Lower lobe of right lung (tissue), 2 donors: ENCODE results near the gene COL4A1. TPM values are rescaled to one million over a fixed set of nuclear protein-coding genes. Genes with fewer than 3 reads are reported as not detected.
A peak's percentile ranks its signal among the peaks of the same experiment; 100 is the strongest.

Experiments used
- ATAC-seq, 2 donors: fragments of 200-7000 bp; cut with Tn5 transposase; one replicate each; pipeline ENCODE4 v1.9.1; 2020 to 2022; ENCODE audit warnings: mild to moderate bottlenecking in 2 of 2, moderate library complexity in 2 of 2
- DNase-seq: peaks from one replicate; pipeline ENCODE4 v3.0.0-alpha.2; 2020
- H3K27ac ChIP-seq: fragments of 200-600 bp; one replicate; pipeline ENCODE4 v1.8.0; 2022
- H3K27me3 ChIP-seq: fragments of 200-600 bp; one replicate; pipeline ENCODE4 v1.8.0; 2022; ENCODE audit warnings: low read depth
- H3K36me3 ChIP-seq: fragments of 200-600 bp; one replicate; pipeline ENCODE4 v1.8.0; 2022; ENCODE audit warnings: mild to moderate bottlenecking
- H3K4me1 ChIP-seq: fragments of 200-600 bp; one replicate; pipeline ENCODE4 v1.8.0; 2022
- H3K4me3 ChIP-seq: fragments of 200-600 bp; one replicate; pipeline ENCODE4 v1.8.0; 2022; ENCODE audit warnings: mild to moderate bottlenecking
- H3K9me3 ChIP-seq: fragments of 200-600 bp; one replicate; pipeline ENCODE4 v1.8.0; 2022
- CTCF ChIP-seq: fragments of 200-600 bp; IDR thresholded peaks from one replicate; pipeline ENCODE4 v1.8.0; 2022; ENCODE audit warnings: antibody characterized with exemption, mild to moderate bottlenecking
- intact Hi-C: fragments of 100-400 bp; cut with DNase I; formaldehyde crosslinking; loops from one replicate; pipeline ENCODE4 v1.11.0; 2022
- total RNA-seq: library from RNA; stranded (reverse); fragmentation: NEBNext Ultra II Directional; extraction: Animal tissue kit (Norgen Biotek cat#: 25700); gene quantifications from one replicate; pipeline ENCODE4 v1.2.1, GENCODE V29; 2021
- donor health status: DM: no; HTN: yes; CAD: no; lungs with severe emphysema.

COL4A1 gene
- total RNA-seq, 1 donor from 2014 or later: 161 TPM

GRCh38 chr13:110352735-110353134 is 45.8 kb upstream of the COL4A1 start:
- H3K9me3 ChIP-seq: no peaks in the 10 kb centered on the region
- no peaks in the 10 kb centered on the region for H3K36me3 ChIP-seq
- H3K4me1 ChIP-seq: peaks cover 43% of the 10 kb centered on the region
- H3K27ac ChIP-seq: peak overlapping the region; percentile 58
- DNase-seq: no peak
- ATAC-seq: no peak
- H3K4me3 ChIP-seq: no peak overlapping the region
- no peaks in the 10 kb centered on the region for H3K27me3 ChIP-seq
- intact Hi-C loops: no loop called here
- TF ChIP-seq CTCF: no peak

GRCh38 chr13:110351636-110352420 is 44.9 kb upstream of the COL4A1 start:
- TF ChIP-seq CTCF: no peak
- peak overlapping the region; percentile 58 for H3K27ac ChIP-seq
- no peak overlapping the region for H3K4me3 ChIP-seq
- no peaks in the 10 kb centered on the region for H3K9me3 ChIP-seq
- H3K27me3 ChIP-seq: no peaks in the 10 kb centered on the region
- DNase-seq: no peak
- no peaks in the 10 kb centered on the region for H3K36me3 ChIP-seq
- ATAC-seq: no peak
- peaks cover 48% of the 10 kb centered on the region for H3K4me1 ChIP-seq
- intact Hi-C loops: no loop called here

- H3K27me3 ChIP-seq: no peaks in the 10 kb centered on the region
- H3K36me3 ChIP-seq: no peaks in the 10 kb centered on the region
- TF ChIP-seq CTCF: no peak
- DNase-seq (no peak), ATAC-seq (no peak)
- H3K9me3 ChIP-seq: no peaks in the 10 kb centered on the region
- no peak overlapping the region for H3K27ac ChIP-seq
- intact Hi-C loops: no loop called here
- H3K4me3 ChIP-seq: no peak overlapping the region
- H3K4me1 ChIP-seq: peaks cover 49% of the 10 kb centered on the region
Measured at GRCh38 chr13:110350509-110350908, 43.6 kb upstream of the COL4A1 start.

GRCh38 chr13:110350049-110350448 is 43.1 kb upstream of the COL4A1 start:
- H3K27me3 ChIP-seq: no peaks in the 10 kb centered on the region
- intact Hi-C loops: no loop called here
- H3K27ac ChIP-seq: no peak overlapping the region
- no peaks in the 10 kb centered on the region for H3K9me3 ChIP-seq
- H3K4me3 ChIP-seq: no peak overlapping the region
- DNase-seq (no peak), ATAC-seq (no peak)
- no peaks in the 10 kb centered on the region for H3K36me3 ChIP-seq
- no peak for TF ChIP-seq CTCF
- H3K4me1 ChIP-seq: peaks cover 54% of the 10 kb centered on the region

- intact Hi-C loops: no loop called here
- no peak for DNase-seq
- Histone ChIP-seq H3K4me1 (peaks cover 49% of the 10 kb centered on the region), H3K27ac (peak overlapping the region; percentile 9), H3K27me3 (no peaks in the 10 kb centered on the region), H3K4me3 (no peak overlapping the region), H3K9me3 (no peaks in the 10 kb centered on the region), H3K36me3 (no peaks in the 10 kb centered on the region)
- TF ChIP-seq CTCF: no peak
- ATAC-seq: no peak
Measured at GRCh38 chr13:110349239-110349638, 42.3 kb upstream of the COL4A1 start.
